CD4-positive, alpha-beta T cell treated with Interferon gamma for 1 hour (primary cell): ENCODE results near the gene DIAPH2.

ENCODE experiments used
- DNase-seq: peaks from one replicate; pipeline ENCODE4 v3.0.0-alpha.2; 2020

Gene DIAPH2

GRCh38 chrX:97616883-97617530 lies 932.4 kb downstream of the DIAPH2 start:
- peak; percentile 3 for DNase-seq

GRCh38 chrX:97619499-97619898 lies 934.9 kb downstream of the DIAPH2 start:
- no peak for DNase-seq

GRCh38 chrX:97622111-97622510 lies 937.5 kb downstream of the DIAPH2 start:
- no peak for DNase-seq

DNA sequence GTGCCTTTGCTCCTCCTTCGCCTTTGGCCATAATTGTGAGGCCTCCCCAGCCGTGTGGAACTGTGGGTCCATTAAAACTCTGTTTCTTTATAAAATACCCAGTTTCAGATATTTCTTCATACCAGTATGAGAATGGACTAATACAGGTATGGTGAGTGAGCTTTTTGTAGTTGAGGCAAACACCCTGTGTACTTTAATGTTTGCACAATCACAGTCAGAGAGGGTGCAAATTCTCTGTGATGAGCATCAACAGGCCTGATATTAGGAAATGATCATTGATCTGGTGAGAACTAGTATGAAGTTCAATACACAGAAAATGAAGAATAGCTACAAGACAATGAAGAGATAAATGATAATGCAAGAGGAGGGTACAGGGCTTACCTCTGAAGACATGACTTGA lies 943.7 kb downstream of the DIAPH2 start:
- DNase-seq = no peak

- no peak for DNase-seq
Observed at GRCh38 chrX:97628807-97629596, 944.4 kb downstream of the DIAPH2 start.

DNA sequence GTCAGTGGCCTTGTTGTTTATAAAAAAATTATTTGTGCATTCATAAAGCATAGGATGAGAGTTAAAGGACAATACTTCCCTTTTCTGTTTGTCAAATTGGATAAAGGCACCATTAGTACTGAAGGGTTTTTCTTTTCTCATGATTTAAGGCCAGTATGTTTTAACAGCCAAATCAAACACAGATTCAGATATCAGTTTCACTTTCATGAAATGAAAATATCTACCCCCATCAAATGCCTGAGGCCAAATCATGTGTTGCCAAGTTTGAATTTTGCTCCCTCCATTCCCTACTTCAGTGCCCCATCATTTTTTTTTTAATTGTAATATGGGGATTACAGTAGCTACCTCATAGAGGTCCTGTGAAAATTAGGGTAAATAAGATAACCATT lies 944.9 kb downstream of the DIAPH2 start:
- DNase-seq = no peak

DNA sequence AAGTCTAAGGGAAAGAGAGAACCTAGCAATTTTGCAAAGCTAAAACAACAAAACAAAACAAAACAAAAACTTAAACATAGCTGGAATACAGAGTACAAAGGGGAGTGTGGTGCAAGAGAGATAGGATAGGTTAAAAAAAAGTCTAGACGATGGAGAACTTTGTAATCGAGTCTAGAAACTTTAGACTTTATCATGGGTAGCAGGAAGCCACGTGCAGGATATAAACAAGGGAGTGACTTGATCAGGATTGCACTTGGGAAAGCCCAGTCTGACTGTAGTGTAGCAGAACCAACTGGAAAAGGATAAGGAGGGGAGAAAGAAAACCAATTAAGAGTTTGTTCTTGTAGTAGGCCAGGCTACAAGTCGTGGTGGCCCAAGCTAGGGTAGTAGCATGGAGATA lies 949.2 kb downstream of the DIAPH2 start:
- no peak for DNase-seq

GRCh38 chrX:97636473-97637140 lies 952.0 kb downstream of the DIAPH2 start:
- no peak for DNase-seq

- no peak for DNase-seq
Observed at GRCh38 chrX:97637289-97637688, 952.6 kb downstream of the DIAPH2 start.

DNA sequence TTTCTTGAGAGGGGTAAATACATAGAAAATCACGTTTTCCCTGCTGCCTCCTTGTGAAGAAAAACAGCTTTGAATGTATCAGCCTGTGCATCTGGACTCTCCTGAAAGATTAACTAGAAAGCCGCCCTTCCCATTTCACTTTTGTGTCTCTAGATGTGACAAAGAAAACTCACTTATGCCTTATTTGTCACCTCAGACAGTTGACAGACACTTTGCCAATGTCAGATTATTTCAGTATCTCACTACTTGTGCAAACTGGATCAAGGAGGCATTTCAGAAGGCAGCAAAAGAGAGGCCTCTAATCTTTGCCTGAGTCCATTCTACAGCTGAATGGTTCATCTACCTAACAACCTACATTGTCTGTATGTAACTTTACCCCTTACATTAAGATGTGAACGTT lies 954.0 kb downstream of the DIAPH2 start:
- no peak for DNase-seq

DNA sequence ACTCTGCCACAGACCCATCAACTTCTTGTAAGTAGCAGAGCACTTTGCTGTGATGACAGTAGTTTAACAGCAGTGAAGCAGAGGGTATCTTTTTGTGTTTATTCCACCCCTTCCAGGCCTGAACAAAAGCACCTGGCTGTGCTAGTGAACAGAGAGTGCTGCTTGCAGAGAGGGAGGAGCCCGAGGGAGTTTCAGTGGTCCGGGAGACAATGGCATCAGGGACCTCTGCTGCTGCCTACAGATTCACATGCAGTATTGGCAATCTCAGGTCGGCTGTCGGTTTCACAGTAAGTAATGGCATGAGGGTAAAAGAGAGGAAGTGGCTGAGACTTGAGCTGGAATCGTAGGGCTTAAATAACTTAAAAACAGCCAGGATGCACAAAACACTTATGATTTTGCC lies 954.9 kb downstream of the DIAPH2 start:
- DNase-seq = no peak
